Testis (tissue), 2 donors: ENCODE results near the gene SUGT1.

ENCODE experiments used
- POLR2A ChIP-seq: fragments of 450-650 bp; IDR thresholded peaks from one replicate; pipeline ENCODE4 v1.6.1; 2017; ENCODE audit warnings: antibody characterized with exemption, mild to moderate bottlenecking, moderate library complexity
- TF ChIP-seq, protein P1 (sequence below), 3 experiments: fragments of 450-650 bp in 2 of 3; fragments of 200-600 bp in 1 of 3; sonication (generic) in 1 of 3; IDR thresholded peaks; one replicate each; pipeline ENCODE4 v1.5.1; 2016 to 2019; ENCODE audit warnings: antibody characterized with exemption in 3 of 3, mild to moderate bottlenecking in 2 of 3, moderate library complexity in 1 of 3

DNA sequence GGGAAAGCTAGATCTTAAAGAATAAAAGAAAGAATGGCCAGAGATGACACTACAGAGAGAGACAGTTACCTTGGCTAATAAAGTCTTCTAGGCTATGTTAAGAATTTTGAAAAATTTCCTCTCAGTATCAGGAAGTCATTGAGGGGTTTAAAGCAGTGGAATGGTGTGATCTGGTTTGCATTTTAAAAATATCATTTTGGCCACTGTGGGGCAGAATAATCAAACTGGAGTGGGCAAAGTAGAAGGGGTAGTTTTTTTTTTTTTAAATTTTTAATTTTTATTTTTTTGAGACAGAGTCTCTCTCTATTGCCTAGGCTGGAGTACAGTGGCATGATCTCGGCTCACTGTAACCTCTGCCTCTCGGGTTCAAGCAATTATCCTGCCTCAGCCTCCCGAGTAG lies 91.4 kb downstream of the SUGT1 start:
- TF ChIP-seq, protein P1, sequence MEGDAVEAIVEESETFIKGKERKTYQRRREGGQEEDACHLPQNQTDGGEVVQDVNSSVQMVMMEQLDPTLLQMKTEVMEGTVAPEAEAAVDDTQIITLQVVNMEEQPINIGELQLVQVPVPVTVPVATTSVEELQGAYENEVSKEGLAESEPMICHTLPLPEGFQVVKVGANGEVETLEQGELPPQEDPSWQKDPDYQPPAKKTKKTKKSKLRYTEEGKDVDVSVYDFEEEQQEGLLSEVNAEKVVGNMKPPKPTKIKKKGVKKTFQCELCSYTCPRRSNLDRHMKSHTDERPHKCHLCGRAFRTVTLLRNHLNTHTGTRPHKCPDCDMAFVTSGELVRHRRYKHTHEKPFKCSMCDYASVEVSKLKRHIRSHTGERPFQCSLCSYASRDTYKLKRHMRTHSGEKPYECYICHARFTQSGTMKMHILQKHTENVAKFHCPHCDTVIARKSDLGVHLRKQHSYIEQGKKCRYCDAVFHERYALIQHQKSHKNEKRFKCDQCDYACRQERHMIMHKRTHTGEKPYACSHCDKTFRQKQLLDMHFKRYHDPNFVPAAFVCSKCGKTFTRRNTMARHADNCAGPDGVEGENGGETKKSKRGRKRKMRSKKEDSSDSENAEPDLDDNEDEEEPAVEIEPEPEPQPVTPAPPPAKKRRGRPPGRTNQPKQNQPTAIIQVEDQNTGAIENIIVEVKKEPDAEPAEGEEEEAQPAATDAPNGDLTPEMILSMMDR (IDR thresholded peaks at IDR 0.05), result no peak
- TF ChIP-seq POLR2A, result no peak
